MM.1S (cell line): Measurements from ENCODE around the gene ZNF462.

Experiments
- DNase-seq: peaks from one replicate; pipeline ENCODE4 v3.0.0-alpha.2; 2015
- H2AFZ ChIP-seq: fragments of 300-600 bp; sonication (generic); 2 replicates; pipeline ENCODE4 v1.6.0; 2016; ENCODE audit warnings: antibody characterized with exemption, low read length
- H3F3A ChIP-seq: fragments of 300-600 bp; sonication (generic); 2 replicates; pipeline ENCODE4 v1.6.1; 2016; ENCODE audit warnings: mild to moderate bottlenecking, antibody characterized with exemption, low read length, moderate library complexity, mixed read lengths; ENCODE audit not compliant: insufficient read depth
- H3K27ac ChIP-seq: fragments of 300-600 bp; sonication (generic); 2 replicates; pipeline ENCODE4 v1.5.1; 2016; ENCODE audit warnings: mild to moderate bottlenecking, low read length
- H3K27me3 ChIP-seq: fragments of 300-600 bp; sonication (generic); replicated peaks from 2 replicates; pipeline ENCODE4 v1.6.0; 2016; ENCODE audit warnings: low read length; ENCODE audit not compliant: insufficient read depth
- H3K36me3 ChIP-seq: fragments of 300-600 bp; sonication (generic); replicated peaks from 2 replicates; pipeline ENCODE4 v1.6.1; 2016; ENCODE audit warnings: mild to moderate bottlenecking, low read length, mixed read lengths; ENCODE audit not compliant: insufficient read depth
- H3K4me1 ChIP-seq: fragments of 300-600 bp; sonication (generic); 2 replicates; pipeline ENCODE4 v1.6.1; 2016; ENCODE audit warnings: low read length, mixed read lengths
- H3K4me2 ChIP-seq: fragments of 300-600 bp; sonication (generic); 2 replicates; pipeline ENCODE4 v1.6.0; 2016; ENCODE audit warnings: low read depth, low read length
- H3K4me3 ChIP-seq: fragments of 300-600 bp; sonication (generic); 2 replicates; pipeline ENCODE4 v1.5.1; 2016; ENCODE audit warnings: low read length, mixed read lengths
- H3K79me2 ChIP-seq: fragments of 300-600 bp; sonication (generic); 2 replicates; pipeline ENCODE4 v1.6.1; 2016; ENCODE audit warnings: mixed run types, low read length, mixed read lengths
- H3K9ac ChIP-seq: fragments of 300-600 bp; sonication (generic); 2 replicates; pipeline ENCODE4 v1.6.1; 2016; ENCODE audit warnings: low read length, mixed read lengths
- H3K9me2 ChIP-seq: fragments of 300-600 bp; sonication (generic); replicated peaks from 2 replicates; pipeline ENCODE4 v1.6.1; 2016; ENCODE audit warnings: mild to moderate bottlenecking, low read length, mixed read lengths; ENCODE audit not compliant: insufficient read depth
- H3K9me3 ChIP-seq: fragments of 300-600 bp; sonication (generic); replicated peaks from 2 replicates; pipeline ENCODE4 v1.6.1; 2016; ENCODE audit warnings: mild to moderate bottlenecking, low read length, mixed read lengths; ENCODE audit not compliant: insufficient read depth
- H4K20me1 ChIP-seq: fragments of 300-600 bp; sonication (generic); 2 replicates; pipeline ENCODE4 v1.6.1; 2016; ENCODE audit warnings: mild to moderate bottlenecking, low read length, moderate library complexity, mixed read lengths; ENCODE audit not compliant: insufficient read depth
- CTCF ChIP-seq: fragments of 300-600 bp; sonication (generic); IDR thresholded peaks from 2 replicates; pipeline ENCODE4 v1.5.1; 2016; ENCODE audit warnings: antibody characterized with exemption, low read length, mixed read lengths
- EZH2 ChIP-seq: fragments of 300-600 bp; sonication (generic); optimal IDR thresholded peaks from 2 replicates; pipeline ENCODE3; 2017; ENCODE audit warnings: low read depth, mild to moderate bottlenecking, antibody characterized with exemption, low read length, mixed read lengths
- EZH2phosphoT487 ChIP-seq: fragments of 300-600 bp; sonication (generic); IDR thresholded peaks from 2 replicates; pipeline ENCODE4 v1.6.1; 2018; ENCODE audit warnings: antibody characterized with exemption, low read length

The ZNF462 gene

GRCh38 chr9:106820866-106821265, 42.1 kb upstream of the ZNF462 start:
- H3K9ac ChIP-seq: no peak overlapping the region
- H3K4me1 ChIP-seq: no peaks in the 10 kb centered on the region
- H3K36me3 ChIP-seq: no peaks in the 10 kb centered on the region
- no peaks in the 10 kb centered on the region for H4K20me1 ChIP-seq
- no peak for TF ChIP-seq EZH2
- no peak for TF ChIP-seq CTCF
- no peaks in the 10 kb centered on the region for H3K27me3 ChIP-seq
- no peaks in the 10 kb centered on the region for H3K79me2 ChIP-seq
- no peaks in the 10 kb centered on the region for H3K9me2 ChIP-seq
- H3K4me2 ChIP-seq: no peak overlapping the region
- DNase-seq: no peak
- no peaks in the 10 kb centered on the region for H3K9me3 ChIP-seq
- H3F3A ChIP-seq: no peaks in the 10 kb centered on the region
- no peak overlapping the region for H3K27ac ChIP-seq
- H3K4me3 ChIP-seq: no peak overlapping the region
- H2AFZ ChIP-seq: no peak overlapping the region

GRCh38 chr9:106828070-106828469, 34.9 kb upstream of the ZNF462 start:
- no peak overlapping the region for H3K4me3 ChIP-seq
- H3K79me2 ChIP-seq: no peaks in the 10 kb centered on the region
- H3K36me3 ChIP-seq: no peaks in the 10 kb centered on the region
- no peaks in the 10 kb centered on the region for H3K27me3 ChIP-seq
- no peaks in the 10 kb centered on the region for H3K9me2 ChIP-seq
- no peaks in the 10 kb centered on the region for H4K20me1 ChIP-seq
- H3K9ac ChIP-seq: no peak overlapping the region
- DNase-seq: no peak
- TF ChIP-seq CTCF (no peak), EZH2phosphoT487 (no peak), EZH2 (no peak)
- no peaks in the 10 kb centered on the region for H3F3A ChIP-seq
- no peaks in the 10 kb centered on the region for H3K9me3 ChIP-seq
- no peak overlapping the region for H3K4me2 ChIP-seq
- no peaks in the 10 kb centered on the region for H3K4me1 ChIP-seq
- no peak overlapping the region for H3K27ac ChIP-seq
- H2AFZ ChIP-seq: no peak overlapping the region

GRCh38 chr9:106828965-106829364, 34.0 kb upstream of the ZNF462 start:
- Histone ChIP-seq H3K27me3 (no peaks in the 10 kb centered on the region), H2AFZ (no peak overlapping the region), H3K4me3 (no peak overlapping the region), H3K36me3 (no peaks in the 10 kb centered on the region), H3K27ac (no peak overlapping the region), H3K4me1 (no peaks in the 10 kb centered on the region), H4K20me1 (no peaks in the 10 kb centered on the region), H3K9me3 (no peaks in the 10 kb centered on the region), H3K79me2 (no peaks in the 10 kb centered on the region), H3F3A (no peaks in the 10 kb centered on the region), H3K9me2 (no peaks in the 10 kb centered on the region), H3K9ac (no peak overlapping the region), H3K4me2 (no peak overlapping the region)
- no peak for DNase-seq
- TF ChIP-seq EZH2 (no peak), EZH2phosphoT487 (no peak), CTCF (no peak)
